GM12873 (cell line): ENCODE data around the gene ACTN4.

ENCODE experiments used
- TF ChIP-seq, protein P1 (sequence below): IDR thresholded peaks from 2 replicates; pipeline ENCODE4 v1.5.1; 2012; ENCODE audit warnings: low read depth, mild to moderate bottlenecking, moderate library complexity, low read length, control low read depth; ENCODE audit not compliant: insufficient read depth; ENCODE audit errors: missing control alignments

Gene ACTN4

GRCh38 chr19:38647368-38647965 is at the start of gene ACTN4:
Gene ACTN4, plus strand, starts transcription at chr19:38647649. Its CDS starts 97 bp downstream, at chr19:38647746.
- TF ChIP-seq, protein P1, sequence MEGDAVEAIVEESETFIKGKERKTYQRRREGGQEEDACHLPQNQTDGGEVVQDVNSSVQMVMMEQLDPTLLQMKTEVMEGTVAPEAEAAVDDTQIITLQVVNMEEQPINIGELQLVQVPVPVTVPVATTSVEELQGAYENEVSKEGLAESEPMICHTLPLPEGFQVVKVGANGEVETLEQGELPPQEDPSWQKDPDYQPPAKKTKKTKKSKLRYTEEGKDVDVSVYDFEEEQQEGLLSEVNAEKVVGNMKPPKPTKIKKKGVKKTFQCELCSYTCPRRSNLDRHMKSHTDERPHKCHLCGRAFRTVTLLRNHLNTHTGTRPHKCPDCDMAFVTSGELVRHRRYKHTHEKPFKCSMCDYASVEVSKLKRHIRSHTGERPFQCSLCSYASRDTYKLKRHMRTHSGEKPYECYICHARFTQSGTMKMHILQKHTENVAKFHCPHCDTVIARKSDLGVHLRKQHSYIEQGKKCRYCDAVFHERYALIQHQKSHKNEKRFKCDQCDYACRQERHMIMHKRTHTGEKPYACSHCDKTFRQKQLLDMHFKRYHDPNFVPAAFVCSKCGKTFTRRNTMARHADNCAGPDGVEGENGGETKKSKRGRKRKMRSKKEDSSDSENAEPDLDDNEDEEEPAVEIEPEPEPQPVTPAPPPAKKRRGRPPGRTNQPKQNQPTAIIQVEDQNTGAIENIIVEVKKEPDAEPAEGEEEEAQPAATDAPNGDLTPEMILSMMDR, result no peak

DNA sequence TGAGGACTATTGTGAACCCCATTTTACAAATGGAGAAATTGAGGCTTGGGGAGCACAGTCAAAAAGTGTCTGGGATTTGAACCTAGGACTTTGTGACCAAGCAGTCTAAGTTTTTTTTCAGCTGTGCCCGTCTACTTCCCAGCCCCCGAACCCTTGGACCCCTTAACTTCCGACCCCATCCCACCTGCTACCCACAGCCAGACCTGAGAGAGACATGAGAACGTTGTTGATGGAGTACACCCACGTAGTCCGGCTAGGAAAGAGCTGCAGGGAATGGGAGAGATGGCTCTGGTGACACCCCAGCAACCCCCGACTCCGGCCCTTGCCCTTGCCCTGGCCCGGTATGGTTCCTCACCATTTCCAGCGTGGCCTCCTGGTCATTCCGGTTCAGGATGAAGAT is 47.7 kb upstream of the ACTN4 start:
- TF ChIP-seq, protein P1, result no peak

- TF ChIP-seq, protein P1, result no peak
Observed at GRCh38 chr19:38606131-38606530, 41.3 kb upstream of the ACTN4 start.

GRCh38 chr19:38614289-38614688 is 33.2 kb upstream of the ACTN4 start:
- TF ChIP-seq, protein P1, result no peak

GRCh38 chr19:38615007-38615581 is 32.4 kb upstream of the ACTN4 start:
- TF ChIP-seq, protein P1, result no peak

- TF ChIP-seq, protein P1, result no peak
Observed at GRCh38 chr19:38616265-38616664, 31.2 kb upstream of the ACTN4 start.

DNA sequence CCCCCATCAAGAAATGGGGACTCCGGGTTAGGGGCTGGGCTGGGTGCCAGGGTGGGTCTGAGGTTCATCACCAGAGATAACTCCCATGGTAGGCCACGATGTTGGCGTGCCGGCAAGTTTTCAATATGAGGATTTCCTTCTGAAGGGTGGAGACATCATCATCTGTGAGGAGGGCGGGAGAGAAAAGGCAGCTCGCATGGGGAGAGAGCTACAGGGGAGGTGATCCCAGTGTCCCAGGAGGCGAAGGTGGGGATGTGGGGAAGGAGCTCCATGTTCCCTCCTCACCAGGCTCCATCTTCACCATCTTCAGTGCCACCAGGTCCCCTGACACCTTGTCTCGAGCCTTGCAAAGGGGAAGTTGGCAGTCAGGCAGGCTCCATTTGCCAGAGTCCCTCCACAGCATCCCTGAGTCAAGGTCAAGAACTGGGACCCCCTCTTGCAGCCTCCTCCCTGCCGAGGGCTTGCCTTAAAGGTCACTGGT is 30.1 kb upstream of the ACTN4 start:
- TF ChIP-seq, protein P1, result no peak
